Liver (tissue), 3 donors: ENCODE results near the gene PIAS4.

ENCODE experiments used
- FOXA2 ChIP-seq: IDR thresholded peaks from 2 replicates; pipeline ENCODE4 v1.6.1; 2016; ENCODE audit warnings: antibody characterized with exemption
- GABPA ChIP-seq, 2 donors: IDR thresholded peaks in 1 of 2; conservative IDR thresholded peaks in 1 of 2; 2 replicates each; pipeline ENCODE4 v1.6.1; 2016; ENCODE audit warnings: antibody characterized with exemption in 2 of 2, mild to moderate bottlenecking in 1 of 2, moderate library complexity in 1 of 2
- HNF4G ChIP-seq: IDR thresholded peaks from 2 replicates; pipeline ENCODE4 v1.6.1; 2016; ENCODE audit warnings: antibody characterized with exemption
- JUND ChIP-seq, 2 donors: IDR thresholded peaks; 2 replicates each; pipeline ENCODE4 v1.6.1; 2016; ENCODE audit warnings: antibody characterized with exemption in 2 of 2
- RAD21 ChIP-seq, 2 donors: IDR thresholded peaks; 2 replicates each; pipeline ENCODE4 v1.6.1; 2016; ENCODE audit warnings: antibody characterized with exemption in 2 of 2, mild to moderate bottlenecking in 2 of 2
- REST ChIP-seq: IDR thresholded peaks from 2 replicates; pipeline ENCODE4 v1.6.1; 2016; ENCODE audit warnings: antibody characterized with exemption, mild to moderate bottlenecking
- SP1 ChIP-seq: IDR thresholded peaks from 2 replicates; pipeline ENCODE4 v1.6.1; 2018; ENCODE audit warnings: antibody characterized with exemption, mild to moderate bottlenecking
- YY1 ChIP-seq: IDR thresholded peaks from 2 replicates; pipeline ENCODE4 v1.6.1; 2016; ENCODE audit warnings: antibody characterized with exemption, mild to moderate bottlenecking
- TF ChIP-seq, protein P1 (sequence below): fragments of 150-350 bp; IDR thresholded peaks from 2 replicates; pipeline ENCODE4 v1.5.1; 2017; ENCODE audit warnings: improper control_type of control experiment, low read depth, low read length; ENCODE audit not compliant: missing input control
- TF ChIP-seq, protein P2 (sequence below): IDR thresholded peaks from 2 replicates; pipeline ENCODE4 v1.6.1; 2016; ENCODE audit warnings: antibody characterized with exemption
- TF ChIP-seq, protein P3 (sequence below): IDR thresholded peaks from 2 replicates; pipeline ENCODE4 v1.6.1; 2016; ENCODE audit warnings: antibody characterized with exemption
- donor health status: healthy.
- donor health status: healthy.

DNA sequence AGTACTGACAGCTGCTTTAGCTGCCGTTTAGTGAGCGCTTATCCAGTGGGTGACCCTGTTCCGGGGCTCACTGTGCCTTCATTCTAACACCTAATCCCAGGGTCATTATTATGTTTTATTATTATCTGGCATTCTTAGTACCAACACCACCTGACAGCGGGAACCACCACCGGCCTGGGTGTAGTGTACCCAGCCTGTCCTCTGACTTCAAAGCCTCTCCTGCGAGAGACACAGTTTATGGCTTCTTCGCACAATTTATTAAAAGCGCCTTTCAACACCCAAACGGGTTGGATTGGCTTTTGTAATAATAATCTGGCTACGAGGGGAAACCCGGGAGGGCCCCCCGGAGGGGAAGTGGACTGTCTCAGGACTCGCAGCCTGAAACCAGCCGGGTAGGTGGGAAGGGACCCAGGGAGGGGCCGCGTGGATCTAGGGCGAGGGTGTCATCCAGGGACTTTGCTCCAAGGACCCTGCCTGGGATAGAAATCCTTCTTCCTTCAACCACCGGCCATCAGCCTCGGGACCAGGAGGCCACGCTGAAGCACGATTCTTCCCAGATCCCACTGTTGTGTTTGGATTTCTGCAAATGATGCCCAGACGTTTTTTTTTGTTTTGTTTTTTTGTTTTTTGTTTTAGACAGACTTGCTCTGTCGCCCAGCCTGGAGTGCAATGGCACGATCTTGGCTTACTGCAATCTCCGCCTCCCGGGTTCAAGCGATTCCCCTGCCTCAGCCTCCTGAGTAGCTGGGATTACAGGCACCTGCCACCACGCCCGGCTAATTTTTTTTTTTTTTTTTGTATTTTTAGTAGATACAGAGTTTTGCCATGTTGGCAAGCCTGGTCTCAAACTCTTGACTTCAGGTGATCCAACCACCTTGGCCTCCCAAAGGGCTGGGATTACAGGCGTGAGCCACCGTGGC, 60.8 kb downstream of the PIAS4 start:
- TF ChIP-seq, protein P1, sequence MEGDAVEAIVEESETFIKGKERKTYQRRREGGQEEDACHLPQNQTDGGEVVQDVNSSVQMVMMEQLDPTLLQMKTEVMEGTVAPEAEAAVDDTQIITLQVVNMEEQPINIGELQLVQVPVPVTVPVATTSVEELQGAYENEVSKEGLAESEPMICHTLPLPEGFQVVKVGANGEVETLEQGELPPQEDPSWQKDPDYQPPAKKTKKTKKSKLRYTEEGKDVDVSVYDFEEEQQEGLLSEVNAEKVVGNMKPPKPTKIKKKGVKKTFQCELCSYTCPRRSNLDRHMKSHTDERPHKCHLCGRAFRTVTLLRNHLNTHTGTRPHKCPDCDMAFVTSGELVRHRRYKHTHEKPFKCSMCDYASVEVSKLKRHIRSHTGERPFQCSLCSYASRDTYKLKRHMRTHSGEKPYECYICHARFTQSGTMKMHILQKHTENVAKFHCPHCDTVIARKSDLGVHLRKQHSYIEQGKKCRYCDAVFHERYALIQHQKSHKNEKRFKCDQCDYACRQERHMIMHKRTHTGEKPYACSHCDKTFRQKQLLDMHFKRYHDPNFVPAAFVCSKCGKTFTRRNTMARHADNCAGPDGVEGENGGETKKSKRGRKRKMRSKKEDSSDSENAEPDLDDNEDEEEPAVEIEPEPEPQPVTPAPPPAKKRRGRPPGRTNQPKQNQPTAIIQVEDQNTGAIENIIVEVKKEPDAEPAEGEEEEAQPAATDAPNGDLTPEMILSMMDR: no peak
- TF ChIP-seq YY1: no peak
- TF ChIP-seq JUND (IDR thresholded peaks at IDR 0.05): no peak
- TF ChIP-seq HNF4G: no peak
- TF ChIP-seq RAD21 (IDR thresholded peaks at IDR 0.05): no peak
- TF ChIP-seq SP1: no peak
- TF ChIP-seq, protein P2, sequence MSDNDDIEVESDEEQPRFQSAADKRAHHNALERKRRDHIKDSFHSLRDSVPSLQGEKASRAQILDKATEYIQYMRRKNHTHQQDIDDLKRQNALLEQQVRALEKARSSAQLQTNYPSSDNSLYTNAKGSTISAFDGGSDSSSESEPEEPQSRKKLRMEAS: no peak
- TF ChIP-seq FOXA2: no peak
- no peak for TF ChIP-seq REST
- no peak for TF ChIP-seq GABPA (IDR thresholded peaks at IDR 0.05 in 1 of 2, conservative IDR thresholded peaks at IDR 0.05 in 1 of 2)
- TF ChIP-seq, protein P3, sequence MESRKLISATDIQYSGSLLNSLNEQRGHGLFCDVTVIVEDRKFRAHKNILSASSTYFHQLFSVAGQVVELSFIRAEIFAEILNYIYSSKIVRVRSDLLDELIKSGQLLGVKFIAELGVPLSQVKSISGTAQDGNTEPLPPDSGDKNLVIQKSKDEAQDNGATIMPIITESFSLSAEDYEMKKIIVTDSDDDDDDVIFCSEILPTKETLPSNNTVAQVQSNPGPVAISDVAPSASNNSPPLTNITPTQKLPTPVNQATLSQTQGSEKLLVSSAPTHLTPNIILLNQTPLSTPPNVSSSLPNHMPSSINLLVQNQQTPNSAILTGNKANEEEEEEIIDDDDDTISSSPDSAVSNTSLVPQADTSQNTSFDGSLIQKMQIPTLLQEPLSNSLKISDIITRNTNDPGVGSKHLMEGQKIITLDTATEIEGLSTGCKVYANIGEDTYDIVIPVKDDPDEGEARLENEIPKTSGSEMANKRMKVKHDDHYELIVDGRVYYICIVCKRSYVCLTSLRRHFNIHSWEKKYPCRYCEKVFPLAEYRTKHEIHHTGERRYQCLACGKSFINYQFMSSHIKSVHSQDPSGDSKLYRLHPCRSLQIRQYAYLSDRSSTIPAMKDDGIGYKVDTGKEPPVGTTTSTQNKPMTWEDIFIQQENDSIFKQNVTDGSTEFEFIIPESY: no peak
